Activated T-cell treated with anti-CD3 and anti-CD28 coated beads, Interleukin-2, amount 50 U/mL, for 24 hours (primary cell): ENCODE measurements around the gene DPF3.

ENCODE experiments used
- DNase-seq: peaks from one replicate; pipeline ENCODE4 v3.0.0-alpha.2; 2020
- H3K27ac Mint-ChIP-seq: 2 replicates; pipeline ENCODE4 v1.8.0; 2020; ENCODE audit warnings: mild to moderate bottlenecking, mixed read lengths
- H3K27me3 Mint-ChIP-seq: 2 replicates; pipeline ENCODE4 v1.8.0; 2020; ENCODE audit warnings: mixed read lengths
- H3K36me3 Mint-ChIP-seq: 2 replicates; pipeline ENCODE4 v1.8.0; 2020; ENCODE audit warnings: low read depth, mixed read lengths
- H3K4me1 Mint-ChIP-seq: 2 replicates; pipeline ENCODE4 v1.8.0; 2020; ENCODE audit warnings: low read depth, mixed read lengths
- H3K4me3 Mint-ChIP-seq: 2 replicates; pipeline ENCODE4 v1.8.0; 2020; ENCODE audit warnings: mild to moderate bottlenecking, moderate library complexity, mixed read lengths
- H3K9me3 Mint-ChIP-seq: 2 replicates; pipeline ENCODE4 v1.8.0; 2020; ENCODE audit warnings: mixed read lengths

DPF3 gene

DNA sequence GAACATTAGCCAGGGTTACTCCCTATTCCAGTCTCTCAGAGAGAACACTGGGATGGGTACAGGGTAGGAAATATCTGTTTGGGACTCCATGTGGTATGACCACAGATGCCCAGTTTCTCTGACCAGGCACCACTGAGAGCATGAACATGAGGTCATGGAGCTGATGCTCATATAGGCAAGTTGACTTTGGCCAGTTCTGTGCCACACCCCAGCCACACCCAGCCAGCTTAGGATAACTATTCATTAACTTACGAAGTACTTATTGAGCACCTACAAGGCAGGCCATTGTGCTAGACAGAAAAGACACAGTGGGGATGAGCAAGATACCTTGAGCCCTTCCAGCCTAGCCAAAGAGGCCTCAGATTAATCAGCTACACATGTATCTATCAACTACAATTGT, 262.5 kb downstream of the DPF3 start:
- Mint-ChIP-seq H3K4me1 (no peaks in the 10 kb centered on the region), H3K27ac (no peak overlapping the region), H3K4me3 (no peak overlapping the region), H3K27me3 (peaks cover 6% of the 10 kb centered on the region), H3K9me3 (peaks cover 4% of the 10 kb centered on the region), H3K36me3 (no peaks in the 10 kb centered on the region)
- no peak for DNase-seq

DNA sequence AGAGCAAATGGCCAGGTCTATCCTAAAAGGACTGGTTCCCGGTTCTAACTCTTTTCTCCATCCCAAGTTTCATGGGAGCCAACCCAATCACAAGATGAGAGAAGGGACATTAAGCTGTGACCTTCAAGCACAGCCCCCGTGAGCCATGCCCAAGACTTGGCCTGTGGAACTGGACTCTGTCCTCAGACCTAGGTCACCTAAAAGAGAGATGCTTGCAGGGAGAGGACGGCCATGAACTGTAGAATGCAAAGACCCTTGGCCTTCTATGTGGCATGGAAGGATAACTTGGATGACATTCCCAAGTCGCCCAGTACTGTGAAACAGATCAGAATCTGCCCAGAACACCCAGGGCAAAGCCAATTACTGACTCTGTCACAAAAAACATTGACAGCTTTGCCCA, 263.5 kb downstream of the DPF3 start:
- peaks cover 6% of the 10 kb centered on the region for H3K9me3 Mint-ChIP-seq
- H3K27me3 Mint-ChIP-seq, result peaks cover 6% of the 10 kb centered on the region
- no peak overlapping the region for H3K27ac Mint-ChIP-seq
- H3K36me3 Mint-ChIP-seq, result no peaks in the 10 kb centered on the region
- peaks cover 4% of the 10 kb centered on the region for H3K4me1 Mint-ChIP-seq
- H3K4me3 Mint-ChIP-seq, result no peak overlapping the region
- no peak for DNase-seq

DNA sequence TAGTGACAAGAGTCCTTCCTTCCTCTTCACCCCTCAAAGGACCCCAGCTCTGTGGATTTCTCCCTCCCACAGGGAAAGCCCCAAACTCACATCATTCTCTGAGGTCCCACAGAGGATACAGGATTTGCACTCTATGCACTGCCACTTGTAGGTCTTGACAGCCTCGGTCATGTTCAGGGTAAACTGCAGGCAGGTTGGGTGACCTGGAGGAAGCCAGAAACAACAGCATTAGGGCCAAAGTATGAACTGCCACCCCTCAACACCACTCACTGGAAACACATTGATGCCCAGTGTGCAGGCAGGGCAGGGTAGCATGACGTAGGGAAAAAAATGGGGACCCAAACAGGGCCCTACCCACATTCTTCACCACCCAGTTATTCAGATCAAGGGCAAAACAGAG, 264.4 kb downstream of the DPF3 start:
- no peak overlapping the region for H3K27ac Mint-ChIP-seq
- peaks cover 4% of the 10 kb centered on the region for H3K4me1 Mint-ChIP-seq
- peaks cover 6% of the 10 kb centered on the region for H3K9me3 Mint-ChIP-seq
- no peaks in the 10 kb centered on the region for H3K36me3 Mint-ChIP-seq
- H3K27me3 Mint-ChIP-seq, result peaks cover 6% of the 10 kb centered on the region
- no peak for DNase-seq
- no peak overlapping the region for H3K4me3 Mint-ChIP-seq

DNA sequence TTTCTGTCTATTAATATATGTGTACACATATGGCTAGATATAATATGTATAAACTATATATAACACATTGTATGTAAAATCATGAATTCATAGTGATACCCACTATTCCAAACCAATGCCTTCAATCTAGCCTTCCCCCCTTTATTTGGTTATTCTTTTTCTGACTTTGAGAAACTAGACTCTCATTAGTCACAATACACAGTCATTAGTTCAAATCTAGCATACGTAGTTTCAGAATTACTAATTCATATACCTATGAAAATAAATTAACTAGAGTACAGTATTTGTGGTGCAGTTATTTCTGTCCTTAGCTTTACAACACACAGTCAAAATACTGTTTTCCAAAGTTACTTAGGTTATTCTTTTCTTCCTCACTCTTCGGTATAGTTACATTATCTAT, 268.2 kb downstream of the DPF3 start:
- H3K4me1 Mint-ChIP-seq, result peaks cover 4% of the 10 kb centered on the region
- H3K27me3 Mint-ChIP-seq, result peaks cover 3% of the 10 kb centered on the region
- H3K27ac Mint-ChIP-seq, result no peak overlapping the region
- peaks cover 6% of the 10 kb centered on the region for H3K9me3 Mint-ChIP-seq
- H3K36me3 Mint-ChIP-seq, result no peaks in the 10 kb centered on the region
- no peak for DNase-seq
- no peak overlapping the region for H3K4me3 Mint-ChIP-seq

DNA sequence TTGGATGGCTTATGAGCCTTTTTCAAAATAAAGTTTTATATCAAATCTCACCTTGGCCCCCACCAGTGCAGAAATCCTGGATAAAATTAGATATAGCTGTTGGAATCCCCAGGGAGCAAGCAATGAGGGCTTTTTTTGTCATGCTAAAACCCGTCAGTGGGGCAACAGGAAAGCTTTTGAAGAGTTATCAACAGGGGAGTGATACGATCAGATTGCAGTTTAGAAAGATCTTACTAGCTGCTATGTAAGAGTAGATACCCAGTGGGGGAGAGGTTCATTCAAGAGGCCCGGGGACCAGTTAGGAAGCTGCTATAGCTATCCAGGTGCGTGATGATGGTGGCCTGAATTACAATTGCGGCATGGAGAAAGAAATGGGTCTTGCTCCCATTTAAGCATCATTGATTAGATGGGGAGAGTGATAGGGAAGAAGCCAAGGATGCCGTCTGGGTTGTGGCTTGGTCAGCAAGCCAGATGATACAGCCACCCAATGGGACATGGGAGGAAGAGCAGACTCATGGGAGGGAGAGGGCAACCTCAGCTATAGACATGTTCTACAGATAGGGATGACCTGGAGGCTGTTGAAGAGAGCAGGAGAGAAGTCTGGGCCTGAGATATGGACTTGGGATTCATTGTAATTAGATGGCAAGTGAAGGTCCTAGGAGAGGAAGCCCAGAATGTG, 272.4 kb downstream of the DPF3 start:
- H3K4me1 Mint-ChIP-seq, result peaks cover 4% of the 10 kb centered on the region
- H3K36me3 Mint-ChIP-seq, result no peaks in the 10 kb centered on the region
- DNase-seq, result no peak
- H3K4me3 Mint-ChIP-seq, result no peak overlapping the region
- H3K9me3 Mint-ChIP-seq, result peaks cover 2% of the 10 kb centered on the region
- no peaks in the 10 kb centered on the region for H3K27me3 Mint-ChIP-seq
- H3K27ac Mint-ChIP-seq, result no peak overlapping the region

DNA sequence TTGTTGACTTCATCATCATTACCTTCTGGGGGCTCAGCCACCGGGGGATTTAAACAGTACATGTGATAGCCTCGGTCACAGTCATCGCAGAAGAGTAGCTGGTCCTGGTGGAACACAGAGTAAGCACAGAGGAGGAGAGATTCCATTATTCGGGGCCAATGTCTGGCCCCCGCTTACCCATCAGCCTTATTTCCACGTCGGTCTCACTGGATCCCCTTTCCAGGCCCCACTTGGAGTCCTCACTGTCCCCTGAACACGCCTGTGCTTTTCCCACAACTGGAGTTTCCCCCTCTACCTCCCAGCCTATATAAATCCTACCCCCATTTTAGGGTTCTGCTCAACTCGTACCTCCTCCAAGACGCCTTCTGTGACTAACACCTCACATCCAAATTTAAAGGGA, 274.0 kb downstream of the DPF3 start:
- Mint-ChIP-seq H3K9me3 (no peaks in the 10 kb centered on the region), H3K27me3 (no peaks in the 10 kb centered on the region)

DNA sequence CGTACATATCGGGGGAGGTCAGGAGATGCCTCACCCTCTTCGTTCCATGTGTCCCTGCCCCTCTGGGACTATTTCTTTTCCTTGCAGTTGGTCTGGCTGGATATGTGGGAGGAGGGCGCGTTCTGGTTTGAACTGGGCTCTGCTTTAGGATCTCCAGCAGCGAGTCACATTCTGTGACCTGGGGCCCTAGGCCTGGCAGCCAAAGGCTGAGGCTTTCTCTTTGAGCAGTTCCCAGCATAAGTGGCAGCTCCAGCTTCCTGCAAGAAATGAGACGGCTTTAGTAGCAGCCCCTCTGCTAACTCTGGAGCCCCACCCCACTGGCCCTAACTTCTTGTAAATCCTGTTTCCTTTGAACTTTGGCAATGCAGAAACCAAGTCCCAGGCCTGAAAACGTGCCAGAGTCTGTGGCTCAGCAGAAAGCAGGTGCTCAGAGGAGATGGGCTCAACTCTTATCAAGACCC, 274.8 kb downstream of the DPF3 start:
- Mint-ChIP-seq H3K4me3 (no peak overlapping the region), H3K27ac (no peak overlapping the region), H3K27me3 (no peaks in the 10 kb centered on the region), H3K4me1 (no peaks in the 10 kb centered on the region), H3K9me3 (no peaks in the 10 kb centered on the region), H3K36me3 (no peaks in the 10 kb centered on the region)
- DNase-seq, result no peak

More for the DNA sequence above, 274.0 kb downstream of the DPF3 start:
- Mint-ChIP-seq H3K36me3 (no peaks in the 10 kb centered on the region), H3K27ac (no peak overlapping the region), H3K4me1 (no peaks in the 10 kb centered on the region), H3K4me3 (no peak overlapping the region)
- no peak for DNase-seq

DNA sequence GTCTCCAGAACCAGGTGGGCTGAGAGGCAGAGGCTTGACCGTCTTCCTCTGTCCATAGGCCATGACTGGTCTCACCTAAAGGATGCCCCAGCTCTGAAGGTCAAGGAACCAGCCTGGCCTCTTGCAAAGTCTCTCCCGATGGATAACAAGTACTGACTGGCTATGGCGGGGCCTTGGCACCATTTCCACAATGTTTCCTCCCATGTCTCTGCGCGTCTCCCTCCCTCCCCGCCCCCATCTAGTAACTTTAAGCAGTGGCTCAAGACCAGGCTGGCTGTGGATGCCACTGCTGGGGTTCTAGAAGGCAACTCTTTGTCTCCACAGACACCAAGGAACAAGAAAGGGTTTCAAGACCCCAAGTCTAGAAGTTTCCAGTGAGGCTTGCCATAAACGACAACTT, 275.5 kb downstream of the DPF3 start:
- H3K4me1 Mint-ChIP-seq, result no peaks in the 10 kb centered on the region
- H3K9me3 Mint-ChIP-seq, result no peaks in the 10 kb centered on the region
- no peak for DNase-seq
- H3K36me3 Mint-ChIP-seq, result no peaks in the 10 kb centered on the region
- no peak overlapping the region for H3K4me3 Mint-ChIP-seq
- no peak overlapping the region for H3K27ac Mint-ChIP-seq
- H3K27me3 Mint-ChIP-seq, result no peaks in the 10 kb centered on the region

DNA sequence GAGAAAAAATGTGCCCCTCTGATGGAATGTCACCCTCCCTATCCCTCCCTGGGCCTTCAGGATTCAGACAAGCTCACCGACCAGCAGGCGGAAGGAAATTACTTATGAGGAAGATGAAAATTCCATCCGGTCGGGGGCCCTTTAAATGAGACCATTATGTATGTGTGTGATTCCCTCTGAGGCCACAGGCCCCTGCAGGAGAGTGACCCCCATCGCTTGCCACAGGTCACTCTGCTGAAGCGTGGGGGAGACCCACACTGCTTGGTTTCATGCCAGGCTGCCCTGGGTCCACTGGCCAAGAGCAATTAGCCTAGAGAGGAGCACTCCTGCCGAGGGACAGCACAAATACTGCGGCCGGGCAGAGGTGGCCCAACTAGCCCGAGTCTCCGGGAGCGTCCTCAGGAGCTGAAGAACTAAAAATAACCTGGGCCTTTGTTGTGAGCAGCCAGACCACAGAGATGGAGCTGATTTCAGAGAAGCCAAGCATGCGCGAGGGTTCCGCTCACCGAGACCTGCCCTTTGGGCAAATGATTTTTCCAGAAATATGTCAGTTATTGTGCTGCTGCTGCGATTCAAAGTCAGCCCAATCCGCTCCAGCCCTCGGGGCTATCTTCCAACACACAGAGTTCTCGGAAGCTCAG, 276.4 kb downstream of the DPF3 start:
- H3K4me1 Mint-ChIP-seq, result no peaks in the 10 kb centered on the region
- H3K27me3 Mint-ChIP-seq, result no peaks in the 10 kb centered on the region
- H3K36me3 Mint-ChIP-seq, result no peaks in the 10 kb centered on the region
- H3K27ac Mint-ChIP-seq, result no peak overlapping the region
- no peak overlapping the region for H3K4me3 Mint-ChIP-seq
- DNase-seq, result no peak
- no peaks in the 10 kb centered on the region for H3K9me3 Mint-ChIP-seq

DNA sequence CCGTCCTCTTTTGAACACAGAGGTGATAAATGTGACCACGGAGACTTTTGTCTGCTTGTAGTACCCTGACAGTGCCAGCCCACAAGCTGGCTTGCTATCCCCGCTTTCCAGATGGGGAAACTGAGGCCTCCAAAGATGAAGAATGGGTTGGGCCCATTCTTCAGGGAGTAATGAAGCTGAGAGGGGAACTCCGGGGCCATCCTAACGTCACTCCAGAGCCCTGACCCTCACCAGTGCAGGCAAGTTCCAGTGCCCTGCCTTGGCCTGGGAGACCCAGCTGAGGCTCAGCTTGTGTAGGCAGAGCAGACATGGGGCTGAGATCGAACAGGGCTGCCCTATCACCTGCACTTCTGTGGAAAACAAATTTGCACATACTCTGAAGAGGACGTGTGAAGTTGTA, 277.1 kb downstream of the DPF3 start:
- Mint-ChIP-seq H3K4me3 (no peak overlapping the region), H3K27me3 (no peaks in the 10 kb centered on the region), H3K36me3 (no peaks in the 10 kb centered on the region), H3K9me3 (no peaks in the 10 kb centered on the region), H3K4me1 (no peaks in the 10 kb centered on the region), H3K27ac (no peak overlapping the region)
- no peak for DNase-seq

DNA sequence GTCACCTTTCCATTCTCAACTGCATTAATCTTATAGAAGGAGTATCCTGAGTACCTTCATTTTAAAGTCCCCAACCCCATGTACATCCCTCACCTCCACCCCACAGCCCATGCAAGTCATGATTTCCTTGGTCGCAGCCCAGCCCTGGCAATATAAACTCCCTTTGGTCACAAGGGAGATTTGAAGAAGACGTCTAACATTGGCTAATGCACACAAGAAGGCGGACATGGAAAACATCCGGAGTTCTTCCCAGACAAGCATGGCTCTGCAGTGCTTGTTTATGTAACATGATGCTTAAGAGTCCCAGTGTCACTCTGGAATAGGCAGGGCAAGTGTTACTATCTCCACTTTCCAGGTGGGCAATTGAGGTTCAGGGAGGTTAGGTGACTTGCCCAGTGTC, 277.6 kb downstream of the DPF3 start:
- DNase-seq, result no peak
- Mint-ChIP-seq H3K4me3 (no peak overlapping the region), H3K27me3 (no peaks in the 10 kb centered on the region), H3K36me3 (no peaks in the 10 kb centered on the region), H3K4me1 (no peaks in the 10 kb centered on the region), H3K27ac (no peak overlapping the region), H3K9me3 (no peaks in the 10 kb centered on the region)

DNA sequence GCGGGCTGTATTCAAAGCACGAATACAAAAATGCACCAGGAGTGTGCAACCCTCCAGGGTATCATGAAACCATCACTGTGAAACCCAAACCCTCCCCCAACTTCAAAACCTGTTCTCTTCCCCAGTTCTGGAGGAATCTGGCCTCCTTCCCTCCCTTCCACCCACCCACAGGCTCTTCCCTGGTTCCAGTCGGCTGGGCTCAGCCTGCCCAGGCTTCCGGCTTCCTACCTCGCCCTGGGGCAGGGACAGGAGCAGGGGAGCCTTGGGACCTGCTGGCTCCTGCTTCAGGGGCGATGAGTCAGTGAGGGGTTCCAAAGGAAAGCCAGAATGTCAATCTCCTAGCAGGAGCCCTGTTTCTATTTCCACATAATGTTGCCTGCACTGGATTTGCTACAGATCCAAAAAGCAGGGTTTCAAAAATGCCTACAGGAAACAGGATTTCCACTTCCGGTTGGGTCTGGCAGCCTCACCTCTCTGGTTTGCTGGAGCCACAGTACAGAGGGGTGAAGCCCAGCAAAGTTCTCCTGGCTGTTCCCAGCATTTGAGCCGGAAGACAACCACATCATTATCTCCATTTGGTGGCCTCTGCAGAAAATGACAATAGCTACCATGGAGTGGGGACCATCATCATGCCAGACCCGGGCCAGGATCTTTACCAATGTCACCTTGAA, 278.3 kb downstream of the DPF3 start:
- H3K27me3 Mint-ChIP-seq, result no peaks in the 10 kb centered on the region
- H3K36me3 Mint-ChIP-seq, result no peaks in the 10 kb centered on the region
- no peak overlapping the region for H3K4me3 Mint-ChIP-seq
- H3K27ac Mint-ChIP-seq, result no peak overlapping the region
- H3K4me1 Mint-ChIP-seq, result no peaks in the 10 kb centered on the region
- DNase-seq, result no peak
- H3K9me3 Mint-ChIP-seq, result no peaks in the 10 kb centered on the region

DNA sequence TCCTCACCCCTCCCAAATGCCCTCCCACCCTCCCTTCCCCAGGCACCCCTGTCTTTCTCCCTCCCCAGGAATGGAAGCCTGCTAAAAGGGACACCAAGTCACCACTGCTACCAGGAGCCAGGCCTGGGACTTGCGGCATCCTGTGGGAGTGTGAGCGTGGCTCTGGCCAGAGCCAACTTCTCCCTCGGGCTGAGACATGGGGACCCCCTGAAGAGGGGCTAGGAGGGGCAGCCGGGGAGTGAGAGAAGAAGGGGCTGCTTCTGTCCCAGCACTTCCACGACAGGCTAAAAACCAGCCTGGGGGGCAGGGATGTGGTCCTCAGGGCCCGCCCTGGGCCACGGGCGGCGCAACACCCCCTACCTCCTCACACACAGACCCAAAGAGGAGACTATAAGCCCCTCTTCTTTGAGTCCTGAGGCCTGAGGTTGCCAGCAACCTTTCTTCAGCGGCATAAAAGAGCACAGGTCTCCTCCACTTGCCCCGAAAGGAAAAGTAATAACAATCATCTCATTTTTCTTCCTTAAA, 278.9 kb downstream of the DPF3 start:
- Mint-ChIP-seq H3K27ac (no peak overlapping the region), H3K9me3 (no peaks in the 10 kb centered on the region), H3K4me1 (no peaks in the 10 kb centered on the region), H3K4me3 (no peak overlapping the region), H3K36me3 (no peaks in the 10 kb centered on the region), H3K27me3 (no peaks in the 10 kb centered on the region)
- no peak for DNase-seq

DNA sequence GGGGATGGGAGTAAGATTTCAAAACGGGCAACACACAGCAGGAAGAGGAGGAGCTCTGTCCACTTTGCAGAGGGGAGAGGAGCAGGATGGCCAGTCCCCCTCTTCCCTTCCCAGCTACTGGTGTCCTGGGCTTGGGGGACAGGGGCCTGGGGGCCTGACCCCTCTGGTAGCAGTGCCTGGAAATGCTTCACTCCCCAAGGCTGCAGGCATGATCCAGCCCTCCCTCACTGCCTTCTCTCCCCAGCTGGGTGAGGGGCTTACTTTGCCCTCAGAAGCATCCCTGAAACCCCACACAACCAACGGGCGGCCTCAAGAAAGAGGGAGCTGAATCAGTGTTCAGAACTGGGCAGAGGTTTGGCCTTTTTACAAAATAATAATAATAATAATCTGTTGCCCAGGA, 279.5 kb downstream of the DPF3 start:
- Mint-ChIP-seq H3K4me1 (no peaks in the 10 kb centered on the region), H3K9me3 (no peaks in the 10 kb centered on the region), H3K27ac (no peak overlapping the region), H3K27me3 (no peaks in the 10 kb centered on the region), H3K4me3 (no peak overlapping the region), H3K36me3 (no peaks in the 10 kb centered on the region)
- DNase-seq, result no peak

DNA sequence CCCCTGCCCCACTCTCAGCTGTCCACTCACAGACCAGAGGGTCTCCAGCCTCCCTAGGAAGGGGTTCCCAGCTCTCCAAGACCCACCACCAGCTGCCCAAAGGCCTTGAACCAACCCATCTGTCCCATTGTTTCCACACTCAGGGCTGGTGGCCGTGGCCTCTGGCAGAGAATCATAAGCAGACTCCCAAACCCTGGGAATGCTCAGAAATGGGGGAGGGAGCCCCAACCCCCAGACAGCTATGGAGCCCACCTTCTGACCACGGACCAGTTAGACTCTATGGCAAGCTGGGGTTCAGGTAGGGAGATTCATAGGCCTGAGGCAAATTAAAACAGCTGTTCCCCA, 280.0 kb downstream of the DPF3 start:
- DNase-seq, result no peak
- H3K9me3 Mint-ChIP-seq, result no peaks in the 10 kb centered on the region
- H3K4me3 Mint-ChIP-seq, result no peak overlapping the region
- no peaks in the 10 kb centered on the region for H3K27me3 Mint-ChIP-seq
- no peaks in the 10 kb centered on the region for H3K4me1 Mint-ChIP-seq
- no peak overlapping the region for H3K27ac Mint-ChIP-seq
- H3K36me3 Mint-ChIP-seq, result no peaks in the 10 kb centered on the region
